ENCODE results near the gene LINS1. TPM values are rescaled to one million over a fixed set of nuclear protein-coding genes. Genes with fewer than 3 reads are reported as not detected.

Gene LINS1
- total and polyA plus RNA-seq, 2 donors (not counting 3 experiments of a cell fraction or from before 2014, with no cell fraction given) = 6.9 to 14.7 TPM

DNA sequence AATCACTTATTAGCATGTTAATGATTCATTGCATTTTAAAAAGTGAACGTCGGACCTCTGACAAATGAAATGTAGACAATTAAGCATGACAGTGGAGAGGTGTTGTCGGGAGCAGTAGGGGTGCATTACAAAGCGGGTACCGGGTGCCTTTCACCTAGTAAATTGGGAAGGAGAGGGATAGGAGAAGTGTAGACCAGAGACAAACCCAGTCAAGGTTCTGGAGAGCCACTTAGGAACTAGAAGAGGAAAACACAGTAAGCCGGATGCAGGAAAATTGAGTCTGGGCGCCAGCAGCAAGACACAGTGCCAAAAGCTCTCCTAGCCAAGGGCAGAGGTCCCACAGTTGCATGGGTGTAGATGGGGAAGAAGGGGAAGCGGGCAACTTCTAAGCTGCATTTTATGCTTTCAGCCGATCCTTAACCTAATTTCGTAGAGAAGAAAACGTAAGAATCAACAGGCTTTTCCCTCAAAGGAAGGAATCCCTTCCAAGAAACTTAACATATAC is 70.1 kb downstream of the LINS1 start:
- CTCF ChIA-PET = no interaction called here
- intact Hi-C loops (cut with micrococcal nuclease) (no loop called here), dilution Hi-C loops (cut with MboI; ENCODE audit: extremely low pct_ligation_motif_present, low sequenced_read_pairs) (no loop called here)
- BruUV-seq (replicated peaks) = no TSS peak
- no peaks in the 10 kb centered on the region for H3K9me1 ChIP-seq (replicated peaks; ENCODE audit: control insufficient read depth, extremely low read depth, insufficient read depth, low read length)
- H3K9me3 ChIP-seq (replicated peaks; ENCODE audit: control insufficient read depth, insufficient read depth, low read length) = no peaks in the 10 kb centered on the region
- no peaks in the 10 kb centered on the region for H3K79me2 ChIP-seq (ENCODE audit: control insufficient read depth, insufficient read depth, low read length)
- no peaks in the 10 kb centered on the region for H3K4me1 ChIP-seq (ENCODE audit: control insufficient read depth, extremely low read depth, insufficient read depth, low read length)
- H3K27me3 ChIP-seq (ENCODE audit: control insufficient read depth in 2 of 2, insufficient read depth in 2 of 2, low read length in 2 of 2) = no peaks in the 10 kb centered on the region
- H3K27ac ChIP-seq (ENCODE audit: insufficient read depth, low read depth, low read length) = no peak overlapping the region
- DNase-seq (ENCODE audit: low read depth, low spot score) (no peak), FAIRE-seq (no peak)
- no peak overlapping the region for H2AFZ ChIP-seq (ENCODE audit: low read depth, low read length)
- TF ChIP-seq, protein P1, sequence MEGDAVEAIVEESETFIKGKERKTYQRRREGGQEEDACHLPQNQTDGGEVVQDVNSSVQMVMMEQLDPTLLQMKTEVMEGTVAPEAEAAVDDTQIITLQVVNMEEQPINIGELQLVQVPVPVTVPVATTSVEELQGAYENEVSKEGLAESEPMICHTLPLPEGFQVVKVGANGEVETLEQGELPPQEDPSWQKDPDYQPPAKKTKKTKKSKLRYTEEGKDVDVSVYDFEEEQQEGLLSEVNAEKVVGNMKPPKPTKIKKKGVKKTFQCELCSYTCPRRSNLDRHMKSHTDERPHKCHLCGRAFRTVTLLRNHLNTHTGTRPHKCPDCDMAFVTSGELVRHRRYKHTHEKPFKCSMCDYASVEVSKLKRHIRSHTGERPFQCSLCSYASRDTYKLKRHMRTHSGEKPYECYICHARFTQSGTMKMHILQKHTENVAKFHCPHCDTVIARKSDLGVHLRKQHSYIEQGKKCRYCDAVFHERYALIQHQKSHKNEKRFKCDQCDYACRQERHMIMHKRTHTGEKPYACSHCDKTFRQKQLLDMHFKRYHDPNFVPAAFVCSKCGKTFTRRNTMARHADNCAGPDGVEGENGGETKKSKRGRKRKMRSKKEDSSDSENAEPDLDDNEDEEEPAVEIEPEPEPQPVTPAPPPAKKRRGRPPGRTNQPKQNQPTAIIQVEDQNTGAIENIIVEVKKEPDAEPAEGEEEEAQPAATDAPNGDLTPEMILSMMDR (IDR thresholded peaks at IDR 0.05; ENCODE audit: extremely low read depth in 1 of 2, insufficient read depth in 1 of 2, low read depth in 1 of 2, low read length in 2 of 2) = no peak
- TF ChIP-seq GATA2 (IDR thresholded peaks at IDR 0.05; ENCODE audit: insufficient read depth, insufficient read length, low read depth, low read length) = no peak
- TF ChIP-seq JUN (IDR thresholded peaks at IDR 0.05; ENCODE audit: borderline replicate concordance, insufficient read depth, insufficient read length, low read depth) = no peak
- TF ChIP-seq, protein P2, sequence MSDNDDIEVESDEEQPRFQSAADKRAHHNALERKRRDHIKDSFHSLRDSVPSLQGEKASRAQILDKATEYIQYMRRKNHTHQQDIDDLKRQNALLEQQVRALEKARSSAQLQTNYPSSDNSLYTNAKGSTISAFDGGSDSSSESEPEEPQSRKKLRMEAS (IDR thresholded peaks at IDR 0.05; ENCODE audit: insufficient read depth, insufficient read length) = no peak
- no peak for TF ChIP-seq FOS (IDR thresholded peaks at IDR 0.05; ENCODE audit: borderline replicate concordance, insufficient read depth, low read length)
- no peak for TF ChIP-seq POLR2AphosphoS5 (IDR thresholded peaks at IDR 0.05; ENCODE audit: insufficient read depth, low read depth, low read length)
- TF ChIP-seq MYC (IDR thresholded peaks at IDR 0.05; ENCODE audit: low read depth, low read length) = no peak
- TF ChIP-seq EZH2 (IDR thresholded peaks at IDR 0.05; ENCODE audit: borderline replicate concordance, low read depth, low read length, severe bottlenecking) = no peak
- no peak for TF ChIP-seq POLR2A (IDR thresholded peaks at IDR 0.05; ENCODE audit: low read depth, low read length)
- POLR2A ChIA-PET = no interaction called here
- H3K36me3 ChIP-seq (ENCODE audit: control insufficient read depth in 2 of 2, extremely low read depth in 1 of 2, insufficient read depth in 2 of 2, low read length in 2 of 2) = no peaks in the 10 kb centered on the region
- no peak overlapping the region for H3K4me2 ChIP-seq (ENCODE audit: insufficient read depth, low read length)
- H4K20me1 ChIP-seq (replicated peaks; ENCODE audit: control insufficient read depth, extremely low read depth, insufficient read depth, low read length) = no peaks in the 10 kb centered on the region
- no peak overlapping the region for H3K9ac ChIP-seq (replicated peaks; ENCODE audit: extremely low read depth, insufficient read depth, low read length)
- no peak overlapping the region for H3K4me3 ChIP-seq (replicated peaks in 1 of 3; ENCODE audit: insufficient read depth in 1 of 3, low read depth in 1 of 3, low read length in 3 of 3)

Data from endothelial cell of umbilical vein (primary cell).